Peyer's patch (tissue), 4 donors: ENCODE measurements around the gene CTRB2. TPM values are rescaled to one million over a fixed set of nuclear protein-coding genes. Genes with fewer than 3 reads are reported as not detected.
"Not testable (repeated sequence)": the region's sequence is repeated elsewhere in the genome, so short reads cannot be mapped to it uniquely, and the experiment has no call there.

Source experiments
- DNase-seq, 3 donors: peaks; one replicate each; pipeline ENCODE4 v3.0.0-alpha.2; 2017 to 2019
- H3K27ac ChIP-seq, 4 donors: fragments of 200-600 bp; sonication (generic); one replicate each; pipeline ENCODE4 v1.5.1; 2016 to 2019
- H3K27me3 ChIP-seq, 2 donors: fragments of 200-600 bp; sonication (generic); one replicate each; pipeline ENCODE4 v1.5.1; 2019
- H3K36me3 ChIP-seq, 3 donors: fragments of 200-600 bp; sonication (generic); one replicate each; pipeline ENCODE4 v1.5.1; 2016 to 2019
- H3K4me1 ChIP-seq, 4 donors: fragments of 200-600 bp; sonication (generic); one replicate each; pipeline ENCODE4 v1.5.1; 2016 to 2019
- H3K4me3 ChIP-seq, 4 donors: fragments of 200-600 bp; sonication (generic); 1 replicate in 3 of 4; 2 replicates in 1 of 4; pipeline ENCODE4 v1.5.1; 2016 to 2019; ENCODE audit warnings: mild to moderate bottlenecking in 1 of 4
- H3K9me3 ChIP-seq, 4 donors: fragments of 200-600 bp; sonication (generic); one replicate each; pipeline ENCODE4 v1.5.1; 2016 to 2019; ENCODE audit warnings: mild to moderate bottlenecking in 1 of 4
- CTCF ChIP-seq, 6 experiments: fragments of 450-650 bp in 4 of 6; fragments of 200-600 bp in 2 of 6; sonication (generic) in 1 of 6; IDR thresholded peaks; one replicate each; pipeline ENCODE4 v1.5.1; 2017 to 2019; ENCODE audit warnings: antibody characterized with exemption in 6 of 6, mild to moderate bottlenecking in 3 of 6, moderate library complexity in 1 of 6
- POLR2A ChIP-seq, 2 donors: fragments of 450-650 bp; IDR thresholded peaks; one replicate each; pipeline ENCODE4 v1.5.1; 2017; ENCODE audit warnings: antibody characterized with exemption in 2 of 2, mild to moderate bottlenecking in 2 of 2, moderate library complexity in 2 of 2
- total RNA-seq, 4 donors: library from RNA; depleted of rRNA; stranded (reverse); fragments of >200 nt; gene quantifications; one replicate each; pipeline ENCODE4 v1.1.0, GENCODE V29; 2016

Gene CTRB2
- total RNA-seq, 4 donors from 2014 or later = not detected

DNA sequence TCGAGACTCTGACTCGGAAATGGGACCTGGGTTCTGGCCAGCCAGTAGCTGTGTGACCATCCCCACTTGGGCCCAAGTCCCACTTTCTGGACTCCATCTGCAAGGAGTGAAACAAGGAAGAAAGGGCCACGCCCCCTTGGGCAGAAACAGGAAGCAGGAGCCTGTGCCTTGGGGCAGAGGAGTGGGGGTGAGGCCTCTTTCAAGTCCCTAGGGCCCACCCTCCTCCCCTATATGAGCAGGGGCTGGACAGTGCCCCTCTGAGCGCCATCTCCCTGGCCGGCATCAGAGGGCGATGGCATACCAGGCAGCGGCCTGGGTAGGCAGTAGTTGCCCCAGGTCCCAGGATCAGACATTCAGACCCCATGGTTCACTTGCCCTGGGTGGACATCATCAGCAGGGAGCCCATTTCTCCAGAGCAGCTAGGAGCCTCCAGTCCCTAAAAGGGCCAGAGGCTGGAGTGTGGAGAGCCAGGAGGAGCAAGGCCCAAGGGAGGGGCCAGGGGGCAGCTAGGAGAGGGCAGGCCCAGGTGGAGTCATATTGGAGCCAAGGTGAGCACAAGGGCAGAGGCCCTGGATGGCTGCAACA lies 37.4 kb upstream of the CTRB2 start:
- Histone ChIP-seq H3K4me1 (peaks cover 0 to 64% (median 7%) of the 10 kb centered on the region in 4 donors), H3K27me3 (no peaks in the 10 kb centered on the region), H3K27ac (peak overlapping the region; percentile 58 to 96 (median 92)), H3K36me3 (peaks cover 0 to 45% (median 0%) of the 10 kb centered on the region in 3 donors), H3K4me3 (no peak overlapping the region), H3K9me3 (no peaks in the 10 kb centered on the region)
- TF ChIP-seq CTCF (IDR thresholded peaks at IDR 0.05) (no peak), POLR2A (IDR thresholded peaks at IDR 0.05) (no peak)
- peak in 2 of 3 donors; percentile 22 to 71 for DNase-seq

- Histone ChIP-seq H3K27me3 (no peaks in the 10 kb centered on the region), H3K27ac (peak overlapping the region in 2 of 4 donors; percentile 91 to 96), H3K9me3 (no peaks in the 10 kb centered on the region), H3K4me1 (peaks cover 0 to 64% (median 5%) of the 10 kb centered on the region in 4 donors), H3K4me3 (no peak overlapping the region), H3K36me3 (peaks cover 0 to 43% (median 0%) of the 10 kb centered on the region in 3 donors)
- TF ChIP-seq CTCF (IDR thresholded peaks at IDR 0.05) (no peak), POLR2A (IDR thresholded peaks at IDR 0.05) (no peak)
- DNase-seq = no peak
Measured at GRCh38 chr16:75243667-75244224, 36.8 kb upstream of the CTRB2 start.

DNA sequence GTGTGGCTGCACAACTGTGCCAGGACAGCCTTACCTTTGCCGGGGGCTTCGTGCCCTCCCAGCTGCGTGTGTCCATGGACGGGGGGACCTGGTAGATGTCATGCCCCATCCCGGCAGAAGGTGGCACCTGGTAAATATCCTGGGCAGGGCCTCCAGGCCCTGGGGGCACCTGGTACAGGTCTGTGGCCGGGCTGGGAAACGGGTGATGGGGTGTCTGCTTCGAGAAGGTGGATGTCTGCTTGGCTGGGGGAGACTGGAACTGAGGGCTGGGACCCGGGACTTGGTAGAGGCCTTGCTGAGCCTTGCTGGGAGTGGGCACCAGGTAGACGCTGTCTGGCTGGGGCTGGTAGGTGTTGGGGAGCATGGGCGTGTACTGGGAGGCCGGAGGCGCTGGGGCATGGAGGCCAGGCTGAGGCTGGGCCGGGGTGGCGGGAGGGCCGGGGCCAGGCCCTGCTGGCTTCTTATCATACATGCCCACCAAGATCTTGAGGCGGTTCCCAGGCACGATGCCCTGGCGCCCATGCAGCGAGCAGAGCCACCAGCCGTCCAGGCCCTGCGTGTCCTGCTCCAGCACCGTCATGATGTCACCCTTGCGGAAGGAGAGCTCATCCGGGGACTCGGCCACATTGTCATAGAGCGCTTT lies 35.6 kb upstream of the CTRB2 start:
- not testable (repeated sequence) for DNase-seq, H3K27ac ChIP-seq, H3K27me3 ChIP-seq, H3K9me3 ChIP-seq, H3K4me3 ChIP-seq
- peaks cover 0 to 52% (median 0%) of the 10 kb centered on the region in 3 donors for H3K36me3 ChIP-seq
- H3K4me1 ChIP-seq = peaks cover 0 to 64% (median 5%) of the 10 kb centered on the region in 4 donors

- DNase-seq = no peak
- Histone ChIP-seq H3K27me3 (no peaks in the 10 kb centered on the region), H3K4me3 (no peak overlapping the region), H3K27ac (no peak overlapping the region), H3K36me3 (peaks cover 0 to 58% (median 0%) of the 10 kb centered on the region in 3 donors), H3K4me1 (peaks cover 0 to 59% (median 5%) of the 10 kb centered on the region in 4 donors), H3K9me3 (no peaks in the 10 kb centered on the region)
- TF ChIP-seq CTCF (IDR thresholded peaks at IDR 0.05) = no peak
- TF ChIP-seq POLR2A (IDR thresholded peaks at IDR 0.05) = no peak
Measured at GRCh38 chr16:75241955-75242354, 35.0 kb upstream of the CTRB2 start.

- Histone ChIP-seq H3K27ac (no peak overlapping the region), H3K4me1 (peaks cover 0 to 54% (median 5%) of the 10 kb centered on the region in 4 donors), H3K36me3 (peaks cover 0 to 64% (median 0%) of the 10 kb centered on the region in 3 donors), H3K9me3 (no peaks in the 10 kb centered on the region), H3K27me3 (no peaks in the 10 kb centered on the region), H3K4me3 (no peak overlapping the region)
- no peak for TF ChIP-seq POLR2A (IDR thresholded peaks at IDR 0.05)
- TF ChIP-seq CTCF (IDR thresholded peaks at IDR 0.05) = no peak
- no peak for DNase-seq
Measured at GRCh38 chr16:75241412-75241811, 34.5 kb upstream of the CTRB2 start.

- not testable (repeated sequence) for H3K27ac ChIP-seq, DNase-seq, H3K9me3 ChIP-seq, H3K4me3 ChIP-seq, H3K27me3 ChIP-seq
- Histone ChIP-seq H3K4me1 (peaks cover 0 to 46% (median 5%) of the 10 kb centered on the region in 4 donors), H3K36me3 (peaks cover 0 to 71% (median 0%) of the 10 kb centered on the region in 3 donors)
Measured at GRCh38 chr16:75240633-75241032, 33.7 kb upstream of the CTRB2 start.
